Omental fat pad (tissue), 4 donors: ENCODE results near the gene USP2. TPM values are rescaled to one million over a fixed set of nuclear protein-coding genes. Genes with fewer than 3 reads are reported as not detected.

ENCODE experiments used
- ATAC-seq: fragments of 150-250 bp; one replicate; pipeline ENCODE4 v1.9.1; 2016; ENCODE audit warnings: mild to moderate bottlenecking, moderate library complexity; ENCODE audit not compliant: low FRiP score
- DNase-seq: peaks from one replicate; pipeline ENCODE4 v3.0.0-alpha.2; 2019; ENCODE audit warnings: low spot score
- CTCF ChIP-seq, 3 donors: fragments of 450-650 bp; IDR thresholded peaks; one replicate each; pipeline ENCODE4 v1.5.1; 2016 to 2017; ENCODE audit warnings: antibody characterized with exemption in 3 of 3, mild to moderate bottlenecking in 3 of 3, moderate library complexity in 2 of 3
- total RNA-seq, 4 donors: library from RNA; depleted of rRNA; stranded (reverse); fragments of >200 nt; gene quantifications; one replicate each; pipeline ENCODE4 v1.1.0, GENCODE V29; 2016

USP2 gene
- total RNA-seq, 4 donors from 2014 or later = 0.63 to 18.7 (median 9.2) TPM

GRCh38 chr11:119422809-119423508, 41.5 kb upstream of the USP2 start, which contains the start of gene THY1:
Gene THY1 (minus strand): TSS chr11:119423172. CDS start chr11:119420905, 2,267 bp downstream.
- DNase-seq (no peak), ATAC-seq (no peak)
- no peak for TF ChIP-seq CTCF (IDR thresholded peaks at IDR 0.05)

- TF ChIP-seq CTCF (IDR thresholded peaks at IDR 0.05) = no peak
- no peak for ATAC-seq
- DNase-seq = no peak
Measured at GRCh38 chr11:119421941-119422808, 40.7 kb upstream of the USP2 start.

GRCh38 chr11:119421351-119421750, 39.9 kb upstream of the USP2 start:
- DNase-seq (no peak), ATAC-seq (no peak)
- no peak for TF ChIP-seq CTCF (IDR thresholded peaks at IDR 0.05)

GRCh38 chr11:119420631-119421030, 39.1 kb upstream of the USP2 start:
- no peak for ATAC-seq
- TF ChIP-seq CTCF (IDR thresholded peaks at IDR 0.05) = no peak
- DNase-seq = no peak

- TF ChIP-seq CTCF (IDR thresholded peaks at IDR 0.05) = no peak
- ATAC-seq = no peak
- no peak for DNase-seq
Measured at GRCh38 chr11:119419834-119420492, 38.5 kb upstream of the USP2 start.

GRCh38 chr11:119419246-119419645, 37.8 kb upstream of the USP2 start:
- ATAC-seq = no peak
- no peak for DNase-seq
- no peak for TF ChIP-seq CTCF (IDR thresholded peaks at IDR 0.05)
